Neural cell (in vitro differentiated cells): ENCODE results near the gene HSD17B8. TPM values are rescaled to one million over a fixed set of nuclear protein-coding genes. Genes with fewer than 3 reads are reported as not detected.

Experiments used
- H2AFZ ChIP-seq: fragments of 200-600, 300-800 bp; sonication (generic), shearing (Covaris generic); 2 replicates; pipeline ENCODE4 v1.6.0; 2014; ENCODE audit warnings: low read depth, mild to moderate bottlenecking, antibody characterized with exemption, low read length, moderate library complexity
- H3F3A ChIP-seq: fragments of 200-600 bp; shearing (Covaris generic); 2 replicates; pipeline ENCODE4 v1.6.1; 2016; ENCODE audit warnings: mild to moderate bottlenecking, moderate library complexity, mixed read lengths, antibody characterized with exemption, low read length; ENCODE audit not compliant: insufficient read depth, poor library complexity, severe bottlenecking
- H3K27ac ChIP-seq: fragments of 200-600, 300-800 bp; sonication (generic), shearing (Covaris generic); 2 replicates; pipeline ENCODE4 v1.5.1; 2014; ENCODE audit warnings: mild to moderate bottlenecking, low read length, moderate library complexity
- H3K27me3 ChIP-seq: fragments of 300-800, 200-600 bp; sonication (generic), shearing (Covaris generic); 2 replicates; pipeline ENCODE4 v1.6.0; 2014; ENCODE audit warnings: mild to moderate bottlenecking, low read depth, low read length, moderate library complexity; ENCODE audit not compliant: insufficient read depth
- H3K36me3 ChIP-seq: fragments of 300-800, 200-600 bp; sonication (generic), shearing (Covaris generic); 2 replicates; pipeline ENCODE4 v1.5.1; 2014; ENCODE audit warnings: mild to moderate bottlenecking, antibody characterized with exemption, low read length, moderate library complexity; ENCODE audit not compliant: insufficient read depth
- H3K4me2 ChIP-seq: fragments of 300-800, 200-600 bp; sonication (generic), shearing (Covaris generic); 2 replicates; pipeline ENCODE4 v1.6.0; 2014; ENCODE audit warnings: mild to moderate bottlenecking, low read length
- H3K4me3 ChIP-seq: fragments of 300-800, 200-600 bp; sonication (generic), shearing (Covaris generic); 2 replicates; pipeline ENCODE4 v1.5.1; 2014; ENCODE audit warnings: mild to moderate bottlenecking, low read length, moderate library complexity
- H3K79me2 ChIP-seq: fragments of 200-600 bp; shearing (Covaris generic); replicated peaks from 2 replicates; pipeline ENCODE4 v1.6.0; 2014; ENCODE audit warnings: mild to moderate bottlenecking, low read length, moderate library complexity; ENCODE audit not compliant: insufficient read depth
- H3K9ac ChIP-seq: fragments of 300-800, 200-600 bp; sonication (generic), shearing (Covaris generic); 2 replicates; pipeline ENCODE4 v1.6.1; 2016; ENCODE audit warnings: mild to moderate bottlenecking, low read length, mixed read lengths
- H3K9me2 ChIP-seq: fragments of 200-600 bp; shearing (Covaris generic); 2 replicates; pipeline ENCODE4 v1.6.1; 2016; ENCODE audit warnings: mild to moderate bottlenecking, low read length, mixed read lengths; ENCODE audit not compliant: insufficient read depth
- H3K9me3 ChIP-seq: fragments of 200-600, 300-800 bp; sonication (generic), shearing (Covaris generic); 2 replicates; pipeline ENCODE4 v1.6.1; 2016; ENCODE audit warnings: mild to moderate bottlenecking, mixed run types, low read length, moderate library complexity, mixed read lengths
- H4K20me1 ChIP-seq: fragments of 200-600 bp; shearing (Covaris generic); 2 replicates; pipeline ENCODE4 v1.6.1; 2016; ENCODE audit warnings: mild to moderate bottlenecking, mixed run types; ENCODE audit not compliant: insufficient read depth
- CTCF ChIP-seq: fragments of 450-650 bp; IDR thresholded peaks from 2 replicates; pipeline ENCODE4 v1.5.1; 2014; ENCODE audit warnings: antibody characterized with exemption, mild to moderate bottlenecking, moderate library complexity; ENCODE audit not compliant: poor library complexity, severe bottlenecking
- EP300 ChIP-seq: fragments of 450-650 bp; conservative IDR thresholded peaks from 2 replicates; pipeline ENCODE4 v1.6.1; 2014; ENCODE audit warnings: antibody characterized with exemption, mild to moderate bottlenecking, moderate library complexity; ENCODE audit not compliant: poor library complexity, severe bottlenecking
- EZH2 ChIP-seq: fragments of 200-600, 300-800 bp; shearing (Covaris generic), sonication (generic); IDR thresholded peaks from 2 replicates; pipeline ENCODE4 v1.6.1; 2014; ENCODE audit warnings: antibody characterized with exemption, low read length, borderline replicate concordance, mild to moderate bottlenecking; ENCODE audit not compliant: insufficient read depth, poor library complexity, severe bottlenecking
- MXI1 ChIP-seq: fragments of 450-650 bp; conservative IDR thresholded peaks from 2 replicates; pipeline ENCODE4 v1.6.1; 2014; ENCODE audit warnings: antibody characterized with exemption, mild to moderate bottlenecking; ENCODE audit not compliant: poor library complexity, severe bottlenecking
- POLR2AphosphoS5 ChIP-seq: IDR thresholded peaks from 2 replicates; pipeline ENCODE4 v1.6.1; 2012
- RAD21 ChIP-seq: fragments of 450-650 bp; conservative IDR thresholded peaks from 2 replicates; pipeline ENCODE4 v1.6.1; 2014; ENCODE audit warnings: antibody characterized with exemption, mild to moderate bottlenecking, moderate library complexity
- REST ChIP-seq: IDR thresholded peaks from 2 replicates; pipeline ENCODE4 v1.6.1; 2012; ENCODE audit warnings: borderline replicate concordance
- SMC3 ChIP-seq: fragments of 450-650 bp; conservative IDR thresholded peaks from 2 replicates; pipeline ENCODE4 v1.6.1; 2014; ENCODE audit warnings: antibody characterized with exemption, mild to moderate bottlenecking, moderate library complexity; ENCODE audit not compliant: poor library complexity
- TAF1 ChIP-seq: IDR thresholded peaks from 2 replicates; pipeline ENCODE4 v1.6.1; 2012; ENCODE audit warnings: low read depth
- polyA plus RNA-seq: library from polyadenylated mRNA; depleted of rRNA; stranded (reverse); fragments of >200 nt; gene quantifications from 2 replicates; pipeline ENCODE4 v1.2.3, GENCODE V29; 2014

Gene HSD17B8
- polyA plus RNA-seq, 1 donor from 2014 or later, result 7.3 TPM

GRCh38 chr6:33211136-33211535 lies 6.7 kb downstream of the HSD17B8 start:
- Histone ChIP-seq H3K9me2 (no peaks in the 10 kb centered on the region), H4K20me1 (no peaks in the 10 kb centered on the region), H3K4me2 (no peak overlapping the region), H3K27ac (no peak overlapping the region), H3K36me3 (peaks cover 6% of the 10 kb centered on the region), H3K9ac (no peak overlapping the region), H3K9me3 (no peaks in the 10 kb centered on the region), H3K4me3 (no peak overlapping the region), H3K27me3 (peaks cover 5% of the 10 kb centered on the region), H3K79me2 (peaks cover 22% of the 10 kb centered on the region), H3F3A (no peaks in the 10 kb centered on the region), H2AFZ (no peak overlapping the region)
- TF ChIP-seq RAD21, result no peak
- no peak for TF ChIP-seq CTCF
- no peak for TF ChIP-seq MXI1

GRCh38 chr6:33211666-33212422 lies 7.4 kb downstream of the HSD17B8 start:
- peaks cover 6% of the 10 kb centered on the region for H3K36me3 ChIP-seq
- no peak for TF ChIP-seq MXI1
- no peak for TF ChIP-seq EZH2
- no peak for TF ChIP-seq EP300
- no peak for TF ChIP-seq CTCF
- TF ChIP-seq RAD21, result no peak
- TF ChIP-seq POLR2AphosphoS5, result no peak
- no peak for TF ChIP-seq TAF1
- TF ChIP-seq SMC3, result no peak
- no peak for TF ChIP-seq REST
- no peaks in the 10 kb centered on the region for H3K9me3 ChIP-seq
- H3K9me2 ChIP-seq, result no peaks in the 10 kb centered on the region
- H3K79me2 ChIP-seq, result peaks cover 22% of the 10 kb centered on the region
- no peaks in the 10 kb centered on the region for H4K20me1 ChIP-seq
- H3K27ac ChIP-seq, result no peak overlapping the region
- no peak overlapping the region for H3K4me3 ChIP-seq
- H3K4me2 ChIP-seq, result no peak overlapping the region
- no peak overlapping the region for H2AFZ ChIP-seq
- no peaks in the 10 kb centered on the region for H3F3A ChIP-seq
- peaks cover 5% of the 10 kb centered on the region for H3K27me3 ChIP-seq
- no peak overlapping the region for H3K9ac ChIP-seq
